GM12864 (cell line): Measurements from ENCODE around the gene SLC36A1.

Experiments used
- DNase-seq: peaks from one replicate; pipeline ENCODE4 v3.0.0-alpha.2; 2011; ENCODE audit warnings: low read depth
- H3K4me3 ChIP-seq: 2 replicates; pipeline ENCODE4 v1.5.1; 2011; ENCODE audit warnings: mild to moderate bottlenecking, low read depth, low read length, control low read depth
- TF ChIP-seq, protein P1 (sequence below): IDR thresholded peaks from 2 replicates; pipeline ENCODE4 v1.5.1; 2011; ENCODE audit warnings: low read depth, mild to moderate bottlenecking, moderate library complexity, low read length, control low read depth, inconsistent platforms; ENCODE audit errors: missing control alignments

SLC36A1 gene

DNA sequence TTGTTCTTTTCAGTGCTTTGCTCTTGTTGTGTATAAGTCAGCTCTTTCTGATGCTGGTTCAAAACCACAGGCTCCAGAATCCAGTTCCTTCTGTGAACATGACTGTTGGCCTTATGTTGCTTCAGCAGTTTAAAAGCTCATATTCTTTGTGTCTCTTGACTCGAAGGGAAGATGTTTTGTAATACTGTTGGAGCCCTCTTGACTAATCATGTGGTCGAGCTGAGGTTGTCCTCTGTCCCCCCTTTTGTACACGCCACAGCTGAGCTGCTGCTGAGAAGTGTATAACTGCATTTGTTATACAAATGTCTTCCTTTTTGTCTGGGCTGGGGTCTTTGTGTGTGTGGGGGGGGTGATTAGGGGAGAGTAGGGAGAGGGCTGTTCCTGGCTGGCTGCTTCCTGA, 35.8 kb downstream of the SLC36A1 start:
- no peak overlapping the region for H3K4me3 ChIP-seq
- TF ChIP-seq, protein P1, sequence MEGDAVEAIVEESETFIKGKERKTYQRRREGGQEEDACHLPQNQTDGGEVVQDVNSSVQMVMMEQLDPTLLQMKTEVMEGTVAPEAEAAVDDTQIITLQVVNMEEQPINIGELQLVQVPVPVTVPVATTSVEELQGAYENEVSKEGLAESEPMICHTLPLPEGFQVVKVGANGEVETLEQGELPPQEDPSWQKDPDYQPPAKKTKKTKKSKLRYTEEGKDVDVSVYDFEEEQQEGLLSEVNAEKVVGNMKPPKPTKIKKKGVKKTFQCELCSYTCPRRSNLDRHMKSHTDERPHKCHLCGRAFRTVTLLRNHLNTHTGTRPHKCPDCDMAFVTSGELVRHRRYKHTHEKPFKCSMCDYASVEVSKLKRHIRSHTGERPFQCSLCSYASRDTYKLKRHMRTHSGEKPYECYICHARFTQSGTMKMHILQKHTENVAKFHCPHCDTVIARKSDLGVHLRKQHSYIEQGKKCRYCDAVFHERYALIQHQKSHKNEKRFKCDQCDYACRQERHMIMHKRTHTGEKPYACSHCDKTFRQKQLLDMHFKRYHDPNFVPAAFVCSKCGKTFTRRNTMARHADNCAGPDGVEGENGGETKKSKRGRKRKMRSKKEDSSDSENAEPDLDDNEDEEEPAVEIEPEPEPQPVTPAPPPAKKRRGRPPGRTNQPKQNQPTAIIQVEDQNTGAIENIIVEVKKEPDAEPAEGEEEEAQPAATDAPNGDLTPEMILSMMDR: no peak
- no peak for DNase-seq

DNA sequence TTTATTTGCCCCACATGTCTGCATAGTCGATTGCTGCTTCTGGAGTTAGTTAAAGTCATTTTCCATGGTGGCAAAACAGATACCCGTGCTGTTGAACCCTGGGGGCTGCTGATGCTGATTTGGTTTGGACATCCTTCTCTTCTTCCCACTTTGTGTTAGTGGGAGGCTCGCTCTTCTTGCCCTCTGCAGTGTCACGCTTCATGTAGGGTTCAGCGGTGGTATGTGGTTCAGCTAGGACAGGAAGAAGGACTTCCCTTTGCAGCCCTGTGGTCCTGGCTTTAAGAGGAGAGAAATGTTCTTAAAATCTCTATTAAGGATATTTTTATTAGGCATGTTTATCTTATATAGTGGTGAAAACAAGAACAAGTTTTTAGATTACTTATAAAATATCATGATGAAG, 36.2 kb downstream of the SLC36A1 start:
- TF ChIP-seq, protein P1: no peak
- DNase-seq: no peak
- H3K4me3 ChIP-seq: no peak overlapping the region

DNA sequence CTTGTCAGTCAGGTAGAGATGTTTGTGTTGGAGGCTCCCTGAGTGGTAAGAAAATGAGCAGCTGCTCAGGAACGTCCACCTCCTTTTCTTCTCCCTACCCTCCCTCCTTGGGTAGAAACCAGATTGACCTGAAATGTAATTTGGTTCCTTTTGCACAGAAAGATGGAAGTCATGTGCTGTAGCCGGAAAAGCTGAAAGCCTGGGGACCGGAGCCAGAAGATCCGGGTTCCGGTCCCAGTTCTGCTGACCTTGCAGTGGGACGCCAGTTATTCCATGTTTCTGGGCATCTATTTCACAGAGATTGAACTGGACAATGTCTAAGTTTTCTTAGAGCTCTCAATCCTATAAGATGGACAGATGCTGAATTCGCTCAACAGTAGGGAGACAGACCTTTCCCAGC, 40.1 kb downstream of the SLC36A1 start:
- no peak for DNase-seq
- TF ChIP-seq, protein P1: no peak
- H3K4me3 ChIP-seq: no peak overlapping the region

- DNase-seq: no peak
- TF ChIP-seq, protein P1: no peak
- no peak overlapping the region for H3K4me3 ChIP-seq
Observed at GRCh38 chr5:151490627-151491026, 43.2 kb downstream of the SLC36A1 start.

DNA sequence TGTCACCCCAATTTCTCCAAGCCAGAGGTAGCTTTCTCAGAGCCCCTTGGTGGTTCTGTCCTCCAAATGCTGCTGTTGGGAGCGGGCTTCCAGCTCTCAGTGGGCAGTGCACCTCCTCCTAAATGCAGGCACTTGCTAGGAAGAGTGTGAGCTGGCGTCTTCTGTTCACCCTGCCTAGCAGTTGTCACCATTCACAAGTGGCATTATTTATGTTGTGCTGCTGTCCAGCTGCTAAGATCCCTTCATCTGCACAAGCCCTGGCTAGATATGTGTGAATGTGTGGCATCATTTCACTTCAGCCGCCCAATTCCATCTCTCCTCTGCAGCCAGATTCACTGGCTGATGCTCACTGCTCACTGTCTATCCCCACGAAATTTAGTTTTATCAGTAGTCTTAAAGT, 43.7 kb downstream of the SLC36A1 start:
- TF ChIP-seq, protein P1: no peak
- H3K4me3 ChIP-seq: no peak overlapping the region
- no peak for DNase-seq

GRCh38 chr5:151492729-151493128, 45.3 kb downstream of the SLC36A1 start:
- TF ChIP-seq, protein P1: no peak
- DNase-seq: no peak
- no peak overlapping the region for H3K4me3 ChIP-seq

GRCh38 chr5:151493665-151494064, 46.3 kb downstream of the SLC36A1 start:
- no peak overlapping the region for H3K4me3 ChIP-seq
- DNase-seq: no peak
- TF ChIP-seq, protein P1: no peak
